ENCODE data around the gene LPCAT2.
"Not testable (repeated sequence)": the region's sequence is repeated elsewhere in the genome, so short reads cannot be mapped to it uniquely, and the experiment has no call there.

LPCAT2 gene

GRCh38 chr16:55615670-55616069 is 106.8 kb downstream of the LPCAT2 start:
- not testable (repeated sequence) for DNase-seq

GRCh38 chr16:55621771-55622170 is 112.9 kb downstream of the LPCAT2 start:
- no peak for DNase-seq

- no peak for DNase-seq
Observed at GRCh38 chr16:55622272-55622671, 113.4 kb downstream of the LPCAT2 start.

GRCh38 chr16:55622930-55623561 is 114.2 kb downstream of the LPCAT2 start:
- DNase-seq: no peak

GRCh38 chr16:55623640-55624039 is 114.8 kb downstream of the LPCAT2 start:
- DNase-seq: no peak

GRCh38 chr16:55624696-55625095 is 115.8 kb downstream of the LPCAT2 start:
- no peak for DNase-seq

- DNase-seq: no peak
Observed at GRCh38 chr16:55625843-55626242, 117.0 kb downstream of the LPCAT2 start.

- DNase-seq: no peak
Observed at GRCh38 chr16:55628306-55628968, 119.6 kb downstream of the LPCAT2 start.

- no peak for DNase-seq
Observed at GRCh38 chr16:55630774-55631173, 121.9 kb downstream of the LPCAT2 start.

- no peak for DNase-seq
Observed at GRCh38 chr16:55632259-55632658, 123.4 kb downstream of the LPCAT2 start.

- no peak for DNase-seq
Observed at GRCh38 chr16:55634193-55634592, 125.3 kb downstream of the LPCAT2 start.
